ENCODE results near the gene FDXACB1.

Gene FDXACB1

DNA sequence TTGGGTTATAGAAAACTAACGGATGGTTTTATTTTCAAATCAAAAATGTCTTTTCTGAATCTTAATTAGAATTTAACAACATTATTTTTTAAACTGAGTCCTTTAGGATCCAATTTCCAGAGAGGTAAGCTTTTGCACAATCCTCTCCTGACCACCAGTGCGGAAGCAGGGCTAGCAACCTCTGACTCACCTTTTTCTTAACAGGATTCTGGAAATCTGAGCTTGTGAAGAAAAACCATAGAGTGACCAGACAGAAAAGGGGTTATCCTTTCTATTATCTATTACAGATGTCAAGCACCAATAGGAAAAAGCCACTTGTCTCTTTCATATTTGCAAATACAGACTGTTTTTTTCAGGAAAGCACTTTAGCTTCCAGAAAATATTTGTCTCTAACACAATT is 32.9 kb downstream of the FDXACB1 start:
- DNase-seq, result no peak

DNA sequence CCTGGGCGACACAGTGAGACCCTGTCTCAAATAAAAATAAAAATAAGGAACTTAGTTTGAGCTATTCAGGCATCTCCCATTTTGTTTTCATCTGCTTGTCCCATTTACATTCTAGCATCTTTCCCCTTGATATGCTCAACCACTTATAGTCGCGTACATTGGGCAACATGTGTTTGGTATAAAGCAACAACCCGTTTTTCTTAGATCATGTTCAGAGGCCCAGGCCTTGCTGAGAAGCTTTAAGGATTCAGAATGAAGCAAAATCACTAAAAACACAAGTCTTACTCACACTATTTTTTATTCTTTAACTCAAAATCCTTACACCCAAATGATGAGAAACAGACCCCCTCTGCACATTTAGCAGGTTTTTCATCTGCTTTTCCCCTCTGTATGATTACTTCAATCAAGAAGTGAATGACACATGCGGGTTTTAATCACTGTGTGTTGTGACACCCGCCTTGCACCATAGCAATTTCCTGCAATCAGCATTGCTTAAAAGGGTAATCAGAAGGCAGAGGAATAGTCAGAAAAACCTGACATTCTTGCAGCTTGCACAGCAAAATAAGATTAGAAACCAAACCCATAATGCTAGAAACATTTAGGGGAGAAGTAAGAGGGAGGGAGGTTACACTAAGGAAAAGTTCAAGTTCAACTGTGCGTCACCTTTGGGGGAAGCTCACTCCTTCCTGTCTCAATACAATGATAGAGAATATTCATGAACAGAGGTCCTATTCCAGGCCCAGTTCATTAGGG is 33.5 kb downstream of the FDXACB1 start:
- no peak for DNase-seq

DNA sequence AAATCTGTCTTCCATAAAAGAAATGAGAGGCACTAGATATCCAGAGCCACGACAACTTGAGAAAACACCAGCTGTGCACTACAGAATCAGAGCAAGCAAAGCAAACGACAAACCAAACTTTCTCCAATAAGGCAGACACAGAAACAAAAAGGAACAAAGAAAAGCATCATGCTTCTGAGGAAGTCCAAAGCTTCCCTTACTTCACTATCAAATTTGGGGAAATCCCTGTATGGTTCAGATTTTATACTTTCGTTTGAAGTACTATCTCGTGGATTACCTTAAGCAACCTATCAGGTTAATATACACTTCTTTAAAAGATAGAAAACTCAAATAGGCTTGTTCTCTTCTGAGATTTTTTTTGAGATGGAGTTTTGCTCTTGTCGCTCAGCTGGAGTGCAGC is 35.3 kb downstream of the FDXACB1 start:
- DNase-seq, result no peak

GRCh38 chr11:111841370-111842053 is 37.5 kb downstream of the FDXACB1 start:
- peak; percentile 11 to 97 (median 69) for DNase-seq

GRCh38 chr11:111840143-111840542 is 38.8 kb downstream of the FDXACB1 start:
- no peak for DNase-seq

GRCh38 chr11:111838054-111838453 is 40.9 kb downstream of the FDXACB1 start:
- DNase-seq, result no peak

DNA sequence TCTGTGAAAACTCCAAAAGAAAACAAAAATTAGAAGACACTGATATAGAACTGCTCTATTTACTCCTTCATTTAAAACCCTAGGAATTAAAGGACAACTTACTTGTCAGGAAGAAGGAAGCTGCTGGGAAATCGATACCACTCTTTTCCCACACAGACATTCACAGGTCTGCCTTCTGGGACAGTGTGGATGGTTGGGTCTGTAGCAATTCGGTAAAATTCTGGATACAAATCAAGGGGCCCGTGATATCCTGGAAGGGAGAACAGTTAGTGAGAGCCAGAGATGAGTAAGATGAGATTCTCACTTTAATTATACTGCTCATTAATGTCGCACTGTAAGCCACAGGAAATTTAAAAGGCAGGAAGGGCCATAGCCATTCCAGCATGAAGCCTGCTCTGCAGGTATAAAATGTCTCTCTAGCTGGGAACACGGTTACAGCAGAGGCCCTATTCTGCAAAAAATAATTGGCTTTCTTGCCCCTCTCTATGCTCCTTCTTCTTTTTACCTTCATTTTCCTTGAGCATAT is 41.5 kb downstream of the FDXACB1 start:
- no peak for DNase-seq

DNA sequence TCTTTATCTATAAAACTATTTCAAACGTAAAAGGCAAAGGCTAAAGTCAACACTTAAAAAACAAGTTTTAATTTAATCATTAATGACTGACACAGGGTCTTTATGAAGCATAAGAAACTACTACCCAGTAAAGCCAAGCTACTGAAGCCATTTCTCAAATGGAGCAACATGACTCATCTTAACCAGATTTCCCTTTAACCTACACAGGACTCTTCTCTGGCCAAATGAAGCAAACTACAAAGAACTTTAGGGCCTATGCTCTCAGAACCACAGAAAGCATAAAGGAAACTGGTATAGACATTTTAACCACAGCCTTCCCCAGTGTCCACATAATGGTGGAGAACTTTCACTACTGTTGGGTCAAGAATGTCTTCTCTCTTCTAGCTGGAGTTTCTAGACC is 42.2 kb downstream of the FDXACB1 start:
- DNase-seq, result no peak

- DNase-seq, result no peak
Measured at GRCh38 chr11:111836162-111836561, 42.8 kb downstream of the FDXACB1 start.

GRCh38 chr11:111835665-111836064 is 43.3 kb downstream of the FDXACB1 start:
- DNase-seq, result no peak

- DNase-seq, result no peak
Measured at GRCh38 chr11:111834432-111835163, 44.4 kb downstream of the FDXACB1 start.

DNA sequence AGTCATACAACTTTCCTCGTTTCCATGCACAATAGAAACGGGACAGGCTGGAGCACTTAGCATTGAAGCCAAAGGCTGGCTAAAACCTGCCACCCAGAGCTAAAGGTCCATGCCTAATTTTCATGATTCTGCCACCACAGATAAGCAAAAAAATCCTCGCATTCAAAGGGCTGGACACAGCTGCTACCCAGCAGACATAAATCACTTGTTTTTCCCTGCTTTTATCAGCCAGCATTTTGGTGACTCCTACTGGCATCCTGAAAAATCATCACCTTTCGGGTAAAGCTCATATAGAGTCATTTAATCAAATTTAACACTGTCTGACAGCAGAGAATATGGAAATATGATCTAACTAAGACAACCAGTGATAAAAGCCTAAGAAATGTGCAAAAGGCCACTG is 45.4 kb downstream of the FDXACB1 start:
- DNase-seq, result no peak

DNA sequence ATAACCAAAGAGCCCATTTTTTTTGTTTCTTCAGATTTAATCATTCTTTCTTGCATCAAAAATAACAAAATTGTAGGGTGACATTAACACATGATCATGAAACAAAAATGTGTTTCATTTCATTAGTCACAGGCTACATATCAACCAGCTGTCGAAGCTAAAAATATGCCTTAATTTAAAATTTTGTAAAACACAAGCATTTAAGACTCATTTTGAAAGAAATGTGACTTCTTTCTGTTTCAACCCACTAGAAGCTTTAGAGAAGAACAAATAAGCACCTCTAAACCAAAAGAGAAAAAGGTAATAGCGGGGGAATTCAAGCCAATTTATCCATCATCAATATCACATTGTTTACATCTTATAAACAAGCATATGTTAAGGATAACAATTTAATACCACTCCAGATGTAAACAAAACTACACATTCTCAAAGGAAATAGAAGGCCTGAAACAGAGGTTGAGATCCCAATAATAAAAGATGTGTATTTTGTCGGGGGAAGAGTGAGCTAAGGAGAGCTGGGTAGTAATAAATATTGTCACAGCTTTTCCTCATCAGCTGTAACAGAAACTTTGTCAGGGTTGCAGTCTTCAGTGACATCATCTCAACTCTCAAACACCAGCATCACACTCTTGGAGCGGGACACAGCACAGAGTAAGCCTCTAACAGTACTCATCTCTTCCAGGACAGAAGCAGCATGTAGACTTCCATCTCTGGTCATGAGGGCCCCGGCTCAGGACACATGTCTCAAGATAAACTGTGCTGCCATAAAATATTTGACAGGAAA is 49.6 kb downstream of the FDXACB1 start:
- DNase-seq, result no peak

- DNase-seq, result no peak
Measured at GRCh38 chr11:111826322-111826950, 52.5 kb downstream of the FDXACB1 start.

All from amygdala (tissue), 56 donors.